ENCODE measurements around the gene SETDB1.

The SETDB1 gene

DNA sequence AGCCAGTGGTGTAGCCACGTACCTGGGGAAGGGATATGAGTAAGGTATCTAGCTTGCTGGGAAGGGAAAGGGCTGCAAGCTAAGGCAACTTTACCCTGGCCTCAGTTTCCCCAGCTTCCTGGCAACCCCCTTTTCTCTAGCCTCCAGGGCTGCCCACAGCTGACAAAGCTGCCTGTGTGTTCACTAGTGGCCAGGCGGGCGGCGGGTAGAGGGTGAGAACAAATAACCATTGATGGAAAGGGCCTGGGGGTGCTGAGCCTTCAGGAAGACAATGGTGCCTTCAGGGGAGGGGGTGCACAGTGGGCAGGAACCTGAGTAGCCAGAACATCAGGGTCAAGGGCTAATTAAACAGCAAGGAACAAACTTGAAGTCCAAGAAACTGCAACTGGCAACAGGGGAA, 42.3 kb downstream of the SETDB1 start:
- Histone ChIP-seq H3K36me3 (ENCODE audit: control insufficient read depth in 2 of 2, insufficient read depth in 1 of 2, low read length in 2 of 2) (peaks cover 6 to 58% of the 10 kb centered on the region in 2 experiments; a peak in 2 of 3 replicates), H3K4me3 (ENCODE audit: low read depth, low read length) (no peak overlapping the region), H3K27ac (ENCODE audit: extremely low read depth, low read depth, low read length) (no peak overlapping the region), H3K9me3 (ENCODE audit: control insufficient read depth, insufficient read depth, low read depth, low read length) (no peaks in the 10 kb centered on the region), H3K4me1 (ENCODE audit: control insufficient read depth, insufficient read depth, low read length) (peaks cover 19% of the 10 kb centered on the region)
- no peak for TF ChIP-seq ZNF623 (tag by site-specific recombination; IDR thresholded peaks at IDR 0.05)
- no peak for TF ChIP-seq SCRT2 (tag by site-specific recombination; IDR thresholded peaks at IDR 0.05)
- TF ChIP-seq REPIN1 (tag by site-specific recombination; IDR thresholded peaks at IDR 0.05; ENCODE audit: low read depth) = no peak
- no peak for TF ChIP-seq ZNF423 (tag by site-specific recombination; IDR thresholded peaks at IDR 0.05)
- no peak for TF ChIP-seq ZNF391 (tag by site-specific recombination; IDR thresholded peaks at IDR 0.05; ENCODE audit: borderline replicate concordance, low read depth)
- no peak for TF ChIP-seq ZNF621 (tag by site-specific recombination; IDR thresholded peaks at IDR 0.05)
- no peak for TF ChIP-seq ZNF394 (tag by site-specific recombination; IDR thresholded peaks at IDR 0.05; ENCODE audit: borderline replicate concordance)
- POLR2A ChIA-PET = interaction anchor here (1.4 to 1.7 kb wide), 2 partner anchors 8 to 10 kb away, joined by 4 read pairs; no protein-coding TSS in a partner anchor
- CTCF ChIA-PET = interaction anchor here (0.8 to 2.4 kb wide), 3 partner anchors 11 to 18 kb away, joined by 3 to 10 read pairs (median 4); no protein-coding TSS in a partner anchor

DNA sequence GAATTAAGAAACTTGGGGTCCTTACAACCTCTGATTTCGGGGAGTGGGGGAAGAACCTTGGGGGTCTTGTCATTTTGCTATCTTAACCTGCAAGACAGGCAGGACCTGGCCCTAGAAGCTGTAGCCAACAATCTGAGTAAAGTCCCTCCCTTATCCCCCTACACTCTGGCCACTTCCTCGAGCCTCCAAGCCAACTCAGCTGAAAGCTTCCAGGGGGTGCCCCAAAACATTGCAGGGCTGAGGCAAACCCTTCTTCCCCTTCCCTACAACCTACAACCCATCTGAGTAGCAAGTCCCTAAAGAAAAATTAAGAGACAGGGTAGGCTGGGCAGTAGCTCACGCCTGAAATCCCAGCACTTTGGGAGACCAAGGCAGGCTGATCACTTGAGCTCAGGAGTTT, 43.5 kb downstream of the SETDB1 start:
- POLR2A ChIA-PET = interaction anchor here (1.1 to 1.7 kb wide), 2 partner anchors 11 to 12 kb away, joined by 4 read pairs; no protein-coding TSS in a partner anchor
- Histone ChIP-seq H3K36me3 (ENCODE audit: control insufficient read depth in 2 of 2, insufficient read depth in 1 of 2, low read length in 2 of 2) (peaks cover 6 to 47% of the 10 kb centered on the region in 2 experiments; a peak in 2 of 3 replicates), H3K9me3 (ENCODE audit: control insufficient read depth, insufficient read depth, low read depth, low read length) (no peaks in the 10 kb centered on the region), H3K4me3 (ENCODE audit: low read depth, low read length) (no peak overlapping the region), H3K4me1 (ENCODE audit: control insufficient read depth, insufficient read depth, low read length) (peaks cover 19% of the 10 kb centered on the region), H3K27ac (ENCODE audit: extremely low read depth, low read depth, low read length) (no peak overlapping the region)
- TF ChIP-seq ZXDB (tag by site-specific recombination; IDR thresholded peaks at IDR 0.05) = no peak
- TF ChIP-seq ZNF561 (tag by site-specific recombination; IDR thresholded peaks at IDR 0.05; ENCODE audit: borderline replicate concordance) = no peak
- no peak for TF ChIP-seq REPIN1 (tag by site-specific recombination; IDR thresholded peaks at IDR 0.05; ENCODE audit: low read depth)
- TF ChIP-seq, protein P1, sequence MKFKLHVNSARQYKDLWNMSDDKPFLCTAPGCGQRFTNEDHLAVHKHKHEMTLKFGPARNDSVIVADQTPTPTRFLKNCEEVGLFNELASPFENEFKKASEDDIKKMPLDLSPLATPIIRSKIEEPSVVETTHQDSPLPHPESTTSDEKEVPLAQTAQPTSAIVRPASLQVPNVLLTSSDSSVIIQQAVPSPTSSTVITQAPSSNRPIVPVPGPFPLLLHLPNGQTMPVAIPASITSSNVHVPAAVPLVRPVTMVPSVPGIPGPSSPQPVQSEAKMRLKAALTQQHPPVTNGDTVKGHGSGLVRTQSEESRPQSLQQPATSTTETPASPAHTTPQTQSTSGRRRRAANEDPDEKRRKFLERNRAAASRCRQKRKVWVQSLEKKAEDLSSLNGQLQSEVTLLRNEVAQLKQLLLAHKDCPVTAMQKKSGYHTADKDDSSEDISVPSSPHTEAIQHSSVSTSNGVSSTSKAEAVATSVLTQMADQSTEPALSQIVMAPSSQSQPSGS (tag by site-specific recombination; IDR thresholded peaks at IDR 0.05; ENCODE audit: low read depth) = no peak
- TF ChIP-seq ZBTB8A (tag by site-specific recombination; IDR thresholded peaks at IDR 0.05) = no peak
- TF ChIP-seq, protein P2, sequence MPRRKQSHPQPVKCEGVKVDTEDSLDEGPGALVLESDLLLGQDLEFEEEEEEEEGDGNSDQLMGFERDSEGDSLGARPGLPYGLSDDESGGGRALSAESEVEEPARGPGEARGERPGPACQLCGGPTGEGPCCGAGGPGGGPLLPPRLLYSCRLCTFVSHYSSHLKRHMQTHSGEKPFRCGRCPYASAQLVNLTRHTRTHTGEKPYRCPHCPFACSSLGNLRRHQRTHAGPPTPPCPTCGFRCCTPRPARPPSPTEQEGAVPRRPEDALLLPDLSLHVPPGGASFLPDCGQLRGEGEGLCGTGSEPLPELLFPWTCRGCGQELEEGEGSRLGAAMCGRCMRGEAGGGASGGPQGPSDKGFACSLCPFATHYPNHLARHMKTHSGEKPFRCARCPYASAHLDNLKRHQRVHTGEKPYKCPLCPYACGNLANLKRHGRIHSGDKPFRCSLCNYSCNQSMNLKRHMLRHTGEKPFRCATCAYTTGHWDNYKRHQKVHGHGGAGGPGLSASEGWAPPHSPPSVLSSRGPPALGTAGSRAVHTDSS (tag by site-specific recombination; IDR thresholded peaks at IDR 0.05) = no peak
- no peak for TF ChIP-seq ZSCAN16 (tag by site-specific recombination; IDR thresholded peaks at IDR 0.05)
- no peak for TF ChIP-seq ZNF747 (tag by site-specific recombination; IDR thresholded peaks at IDR 0.05)
- TF ChIP-seq ZNF610 (tag by site-specific recombination; IDR thresholded peaks at IDR 0.05; ENCODE audit: borderline replicate concordance) = no peak
- no peak for TF ChIP-seq ZNF560 (tag by site-specific recombination; IDR thresholded peaks at IDR 0.05; ENCODE audit: borderline replicate concordance)
- TF ChIP-seq, protein P3, sequence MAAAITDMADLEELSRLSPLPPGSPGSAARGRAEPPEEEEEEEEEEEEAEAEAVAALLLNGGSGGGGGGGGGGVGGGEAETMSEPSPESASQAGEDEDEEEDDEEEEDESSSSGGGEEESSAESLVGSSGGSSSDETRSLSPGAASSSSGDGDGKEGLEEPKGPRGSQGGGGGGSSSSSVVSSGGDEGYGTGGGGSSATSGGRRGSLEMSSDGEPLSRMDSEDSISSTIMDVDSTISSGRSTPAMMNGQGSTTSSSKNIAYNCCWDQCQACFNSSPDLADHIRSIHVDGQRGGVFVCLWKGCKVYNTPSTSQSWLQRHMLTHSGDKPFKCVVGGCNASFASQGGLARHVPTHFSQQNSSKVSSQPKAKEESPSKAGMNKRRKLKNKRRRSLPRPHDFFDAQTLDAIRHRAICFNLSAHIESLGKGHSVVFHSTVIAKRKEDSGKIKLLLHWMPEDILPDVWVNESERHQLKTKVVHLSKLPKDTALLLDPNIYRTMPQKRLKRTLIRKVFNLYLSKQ (tag by site-specific recombination; IDR thresholded peaks at IDR 0.05; ENCODE audit: borderline replicate concordance) = no peak
- TF ChIP-seq ZNF133 (tag by site-specific recombination; IDR thresholded peaks at IDR 0.05) = no peak
- no peak for TF ChIP-seq ZNF600 (tag by site-specific recombination; IDR thresholded peaks at IDR 0.05)
- TF ChIP-seq ZNF335 (tag by site-specific recombination; conservative IDR thresholded peaks at IDR 0.05) = no peak
- no peak for TF ChIP-seq KLF7 (tag by site-specific recombination; IDR thresholded peaks at IDR 0.05; ENCODE audit: borderline replicate concordance)
- TF ChIP-seq, protein P4, sequence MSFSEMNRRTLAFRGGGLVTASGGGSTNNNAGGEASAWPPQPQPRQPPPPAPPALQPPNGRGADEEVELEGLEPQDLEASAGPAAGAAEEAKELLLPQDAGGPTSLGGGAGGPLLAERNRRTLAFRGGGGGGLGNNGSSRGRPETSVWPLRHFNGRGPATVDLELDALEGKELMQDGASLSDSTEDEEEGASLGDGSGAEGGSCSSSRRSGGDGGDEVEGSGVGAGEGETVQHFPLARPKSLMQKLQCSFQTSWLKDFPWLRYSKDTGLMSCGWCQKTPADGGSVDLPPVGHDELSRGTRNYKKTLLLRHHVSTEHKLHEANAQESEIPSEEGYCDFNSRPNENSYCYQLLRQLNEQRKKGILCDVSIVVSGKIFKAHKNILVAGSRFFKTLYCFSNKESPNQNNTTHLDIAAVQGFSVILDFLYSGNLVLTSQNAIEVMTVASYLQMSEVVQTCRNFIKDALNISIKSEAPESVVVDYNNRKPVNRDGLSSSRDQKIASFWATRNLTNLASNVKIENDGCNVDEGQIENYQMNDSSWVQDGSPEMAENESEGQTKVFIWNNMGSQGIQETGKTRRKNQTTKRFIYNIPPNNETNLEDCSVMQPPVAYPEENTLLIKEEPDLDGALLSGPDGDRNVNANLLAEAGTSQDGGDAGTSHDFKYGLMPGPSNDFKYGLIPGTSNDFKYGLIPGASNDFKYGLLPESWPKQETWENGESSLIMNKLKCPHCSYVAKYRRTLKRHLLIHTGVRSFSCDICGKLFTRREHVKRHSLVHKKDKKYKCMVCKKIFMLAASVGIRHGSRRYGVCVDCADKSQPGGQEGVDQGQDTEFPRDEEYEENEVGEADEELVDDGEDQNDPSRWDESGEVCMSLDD (tag by site-specific recombination; IDR thresholded peaks at IDR 0.05) = no peak
- TF ChIP-seq ZNF548 (tag by site-specific recombination; IDR thresholded peaks at IDR 0.05) = no peak
- TF ChIP-seq, protein P5, sequence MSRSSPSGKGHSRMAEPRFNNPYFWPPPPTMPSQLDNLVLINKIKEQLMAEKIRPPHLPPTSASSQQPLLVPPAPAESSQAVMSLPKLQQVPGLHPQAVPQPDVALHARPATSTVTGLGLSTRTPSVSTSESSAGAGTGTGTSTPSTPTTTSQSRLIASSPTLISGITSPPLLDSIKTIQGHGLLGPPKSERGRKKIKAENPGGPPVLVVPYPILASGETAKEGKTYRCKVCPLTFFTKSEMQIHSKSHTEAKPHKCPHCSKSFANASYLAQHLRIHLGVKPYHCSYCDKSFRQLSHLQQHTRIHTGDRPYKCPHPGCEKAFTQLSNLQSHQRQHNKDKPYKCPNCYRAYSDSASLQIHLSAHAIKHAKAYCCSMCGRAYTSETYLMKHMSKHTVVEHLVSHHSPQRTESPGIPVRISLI (tag by site-specific recombination; IDR thresholded peaks at IDR 0.05) = no peak
- TF ChIP-seq ZNF211 (tag by site-specific recombination; IDR thresholded peaks at IDR 0.05; ENCODE audit: low read depth) = no peak
- no peak for TF ChIP-seq ZNF473 (tag by site-specific recombination; IDR thresholded peaks at IDR 0.05)
- CTCF ChIA-PET = interaction anchor here (1.3 to 2.4 kb wide), 3 partner anchors 10 to 26 kb away, joined by 4 to 10 read pairs (median 8); no protein-coding TSS in a partner anchor

All from HEK293 (cell line).